A549 (cell line): Measurements from ENCODE around the gene SETD7.

Experiments used
- ATOH8 ChIP-seq: fragments of 250-450 bp; sonication (Bioruptor Pico); IDR thresholded peaks from 2 replicates; pipeline ENCODE4 v1.5.0; 2020; ENCODE audit warnings: low read depth, mild to moderate bottlenecking, moderate library complexity
- CEBPB ChIP-seq, 2 experiments: fragments of >200 bp in 1 of 2; sonication (Bioruptor Twin) in 1 of 2; formaldehyde crosslinking in 1 of 2; IDR thresholded peaks; 2 replicates each; pipeline ENCODE4 v1.6.1; 2012 to 2016
- CTCF ChIP-seq: fragments of >200 bp; sonication (Bioruptor Twin); formaldehyde crosslinking; IDR thresholded peaks from 3 replicates; pipeline ENCODE4 v1.5.1; 2016
- EP300 ChIP-seq, 2 experiments: fragments of >200 bp; sonication (Bioruptor Twin); formaldehyde crosslinking; IDR thresholded peaks; 2 replicates in 1 of 2; 3 replicates in 1 of 2; pipeline ENCODE4 v1.6.1; 2016 to 2017
- PBX3 ChIP-seq: IDR thresholded peaks from 2 replicates; pipeline ENCODE4 v1.6.1; 2012
- POLR2A ChIP-seq: IDR thresholded peaks from 2 replicates; pipeline ENCODE4 v1.6.1; 2012; ENCODE audit warnings: mild to moderate bottlenecking, low read length
- POLR2AphosphoS2 ChIP-seq: conservative IDR thresholded peaks from 2 replicates; pipeline ENCODE4 v1.6.1; 2012; ENCODE audit warnings: low read length, improper control_type of control experiment, inconsistent platforms
- RAD21 ChIP-seq, 2 experiments: fragments of >200 bp in 1 of 2; sonication (Bioruptor Twin) in 1 of 2; formaldehyde crosslinking in 1 of 2; IDR thresholded peaks in 1 of 2; conservative IDR thresholded peaks in 1 of 2; 2 replicates in 1 of 2; 3 replicates in 1 of 2; pipeline ENCODE4 v1.6.1; 2012 to 2018; ENCODE audit warnings: inconsistent platforms in 1 of 2
- REST ChIP-seq: fragments of 200-600 bp; sonication (generic); IDR thresholded peaks from 2 replicates; pipeline ENCODE4 v1.6.1; 2016; ENCODE audit warnings: antibody characterized with exemption, mild to moderate bottlenecking, moderate library complexity
- SREBF2 ChIP-seq: fragments of 450-650 bp; IDR thresholded peaks from 2 replicates; pipeline ENCODE4 v1.6.1; 2014; ENCODE audit warnings: mild to moderate bottlenecking, moderate library complexity
- TP53 ChIP-seq: fragments of 250-450 bp; sonication (Bioruptor Pico); IDR thresholded peaks from 2 replicates; pipeline ENCODE4 v1.5.0; 2021; ENCODE audit warnings: mild to moderate bottlenecking, moderate library complexity
- TF ChIP-seq, protein P1 (sequence below): fragments of >200 bp; sonication (Bioruptor Twin); formaldehyde crosslinking; IDR thresholded peaks from 3 replicates; pipeline ENCODE4 v1.6.1; 2016

DNA sequence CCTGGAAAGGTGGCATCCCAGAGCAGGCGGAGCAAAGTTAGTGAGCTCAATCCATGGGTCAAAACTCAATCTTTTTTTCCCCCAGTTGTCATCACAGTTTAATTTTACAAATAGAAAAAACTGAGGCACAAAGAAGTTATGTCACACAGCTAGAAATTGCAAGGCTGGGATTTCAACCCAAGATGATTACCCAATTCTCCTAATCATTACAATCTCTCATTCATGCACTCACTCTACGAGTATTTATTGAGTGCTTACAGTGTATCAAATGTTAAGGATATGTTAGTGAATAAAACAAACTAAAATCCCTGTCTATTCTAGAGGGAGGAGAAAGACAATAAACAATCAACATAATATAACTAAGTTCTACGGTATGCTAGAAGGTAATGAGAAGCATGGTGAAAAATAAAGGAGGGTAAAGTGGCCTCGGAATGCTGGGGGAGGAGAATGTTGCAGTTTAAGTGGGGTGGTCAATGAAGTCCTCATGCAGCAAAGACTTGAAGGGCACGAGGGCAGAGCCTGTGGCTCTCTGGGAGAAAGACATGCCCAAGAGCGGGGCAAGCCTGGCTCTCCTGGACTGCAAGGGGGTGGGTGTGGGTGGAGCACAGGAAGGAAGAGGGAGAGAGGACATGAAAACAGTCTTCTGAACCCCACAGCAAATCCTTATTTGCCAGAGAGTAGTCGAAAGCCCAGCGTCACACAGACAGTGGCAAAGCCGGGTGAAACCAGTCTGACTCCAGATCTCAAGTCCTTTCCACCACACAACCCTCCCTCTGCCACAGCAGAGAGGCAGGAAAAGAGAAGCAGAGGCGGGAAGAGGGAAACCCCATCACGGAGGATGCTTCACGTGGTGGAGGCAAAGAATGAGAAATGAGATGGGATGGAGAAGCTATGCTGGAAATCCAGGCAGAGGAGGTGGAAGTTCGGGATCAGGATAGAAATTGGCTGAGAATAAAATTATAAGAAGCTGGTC is 53.8 kb downstream of the SETD7 start:
- TF ChIP-seq TP53 (CRISPR knock-in tag) (no peak), CTCF (no peak), REST (no peak), ATOH8 (CRISPR knock-in tag) (no peak), SREBF2 (no peak), POLR2AphosphoS2 (no peak), PBX3 (no peak), RAD21 (conservative IDR thresholded peaks at IDR 0.05 in 1 of 2, IDR thresholded peaks at IDR 0.05 in 1 of 2) (no peak), EP300 (IDR thresholded peaks at IDR 0.05) (no peak), CEBPB (IDR thresholded peaks at IDR 0.05) (no peak), POLR2A (no peak)
- TF ChIP-seq, protein P1, sequence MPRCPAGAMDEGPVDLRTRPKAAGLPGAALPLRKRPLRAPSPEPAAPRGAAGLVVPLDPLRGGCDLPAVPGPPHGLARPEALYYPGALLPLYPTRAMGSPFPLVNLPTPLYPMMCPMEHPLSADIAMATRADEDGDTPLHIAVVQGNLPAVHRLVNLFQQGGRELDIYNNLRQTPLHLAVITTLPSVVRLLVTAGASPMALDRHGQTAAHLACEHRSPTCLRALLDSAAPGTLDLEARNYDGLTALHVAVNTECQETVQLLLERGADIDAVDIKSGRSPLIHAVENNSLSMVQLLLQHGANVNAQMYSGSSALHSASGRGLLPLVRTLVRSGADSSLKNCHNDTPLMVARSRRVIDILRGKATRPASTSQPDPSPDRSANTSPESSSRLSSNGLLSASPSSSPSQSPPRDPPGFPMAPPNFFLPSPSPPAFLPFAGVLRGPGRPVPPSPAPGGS = no peak
